PC-9 (cell line): ENCODE results near the gene NOL9. TPM values are rescaled to one million over a fixed set of nuclear protein-coding genes. Genes with fewer than 3 reads are reported as not detected.

Source experiments
- BruUV-seq: library from RNA; stranded (reverse); fragments of 400-500 nt; replicated peaks from 2 replicates; lab custom pipeline; 2021; lab: Mats Ljungman, UMichigan
- CTCF ChIA-PET: fragments of 300-600 bp; sonication (Branson Sonifier 250); formaldehyde crosslinking; loops from one replicate; lab custom pipeline; 2022; ENCODE audit warnings: antibody characterized with exemption; lab: Charles Lee
- POLR2A ChIA-PET: fragments of 300-600 bp; sonication (Branson Sonifier 250); formaldehyde crosslinking; loops from one replicate; lab custom pipeline; 2022; ENCODE audit warnings: antibody characterized with exemption; ENCODE audit not compliant: unreplicated experiment; lab: Charles Lee
- DNase-seq, 2 experiments: peaks; one replicate each; pipeline versions ENCODE4 v3.0.0 to v3.0.0-alpha.2; 2015 to 2022; ENCODE audit warnings: mixed read lengths in 1 of 2
- H2AFZ ChIP-seq: fragments of 200-600 bp; sonication (generic); 2 replicates; pipeline ENCODE4 v1.8.1; 2017; ENCODE audit warnings: antibody characterized with exemption
- H3F3A ChIP-seq: fragments of 200-600 bp; sonication (generic); 2 replicates; pipeline ENCODE4 v1.8.1; 2017; ENCODE audit warnings: antibody characterized with exemption, mild to moderate bottlenecking, low read depth; ENCODE audit not compliant: insufficient read depth
- H3K27ac ChIP-seq: fragments of 200-600 bp; sonication (generic); 2 replicates; pipeline ENCODE4 v1.6.1; 2016; ENCODE audit warnings: mixed run types
- H3K27me3 ChIP-seq: fragments of 200-600 bp; sonication (generic); 2 replicates; pipeline ENCODE4 v1.6.1; 2016; ENCODE audit warnings: low read depth, mixed run types; ENCODE audit not compliant: insufficient read depth
- H3K36me3 ChIP-seq: fragments of 200-600 bp; sonication (generic); 2 replicates; pipeline ENCODE4 v1.6.1; 2016; ENCODE audit warnings: low read depth, mixed run types
- H3K4me1 ChIP-seq: fragments of 200-600 bp; sonication (generic); replicated peaks from 2 replicates; pipeline ENCODE4 v1.6.1; 2016; ENCODE audit warnings: mixed run types; ENCODE audit not compliant: insufficient read depth
- H3K4me2 ChIP-seq: fragments of 200-600 bp; sonication (generic); 2 replicates; pipeline ENCODE4 v1.6.1; 2017; ENCODE audit warnings: mixed run types
- H3K4me3 ChIP-seq: fragments of 200-600 bp; sonication (generic); 2 replicates; pipeline ENCODE4 v1.6.1; 2016; ENCODE audit warnings: mixed run types
- H3K79me2 ChIP-seq: fragments of 200-600 bp; sonication (generic); 2 replicates; pipeline ENCODE4 v1.6.1; 2017; ENCODE audit warnings: low read depth, mixed run types
- H3K9me2 ChIP-seq: fragments of 200-600 bp; sonication (generic); 2 replicates; pipeline ENCODE4 v1.8.1; 2017; ENCODE audit warnings: mild to moderate bottlenecking; ENCODE audit not compliant: insufficient read depth
- H3K9me3 ChIP-seq: fragments of 200-600 bp; sonication (generic); 2 replicates; pipeline ENCODE4 v1.8.1; 2016; ENCODE audit warnings: low read depth; ENCODE audit not compliant: insufficient read depth
- H4K20me1 ChIP-seq: fragments of 200-600 bp; sonication (generic); 2 replicates; pipeline ENCODE4 v1.8.1; 2017; ENCODE audit not compliant: insufficient read depth
- CTCF ChIP-seq: fragments of 200-600 bp; sonication (generic); conservative IDR thresholded peaks from 2 replicates; pipeline ENCODE4 v1.6.1; 2017; ENCODE audit warnings: mixed run types, antibody characterized with exemption, mild to moderate bottlenecking, moderate library complexity
- EZH2 ChIP-seq: fragments of 200-600 bp; sonication (generic); IDR thresholded peaks from 2 replicates; pipeline ENCODE4 v1.8.0; 2017; ENCODE audit warnings: antibody characterized with exemption, low read depth
- intact Hi-C: fragments of 100-400 bp; cut with micrococcal nuclease; formaldehyde crosslinking; loops from one replicate; pipeline ENCODE4 v1.10.0; 2022; ENCODE audit not compliant: unreplicated experiment
- total RNA-seq: library from RNA; stranded (reverse); gene quantifications from 2 replicates; pipeline ENCODE4 v1.2.3, GENCODE V29; 2021

The NOL9 gene
- total RNA-seq, 1 experiment from 2014 or later, result 28.4 TPM

GRCh38 chr1:6592865-6593593, 38.7 kb upstream of the NOL9 start:
- Histone ChIP-seq H3K36me3 (no peaks in the 10 kb centered on the region), H3K4me2 (no peak overlapping the region), H3F3A (no peaks in the 10 kb centered on the region; the same call in 1 of the 2 replicates), H3K27me3 (no peaks in the 10 kb centered on the region), H3K9me3 (no peaks in the 10 kb centered on the region), H3K79me2 (peaks cover 16% of the 10 kb centered on the region; the same call in 1 of the 2 replicates), H2AFZ (no peak overlapping the region), H3K4me3 (no peak overlapping the region), H4K20me1 (no peaks in the 10 kb centered on the region; the same call in 1 of the 2 replicates), H3K27ac (no peak overlapping the region), H3K9me2 (no peaks in the 10 kb centered on the region), H3K4me1 (no peaks in the 10 kb centered on the region)
- intact Hi-C loops, result no loop called here
- ChIA-PET POLR2A (interaction anchor here (0.6 kb wide), 1 partner anchor 13 kb away, joined by 8 read pairs; the partner anchor contains the start of gene ZBTB48), CTCF (no interaction called here)
- DNase-seq, result no peak
- TF ChIP-seq CTCF (no peak), EZH2 (no peak)
- BruUV-seq, result no TSS peak

GRCh38 chr1:6592441-6592840, 38.1 kb upstream of the NOL9 start:
- BruUV-seq, result no TSS peak
- Histone ChIP-seq H3K9me3 (no peaks in the 10 kb centered on the region), H3K9me2 (no peaks in the 10 kb centered on the region), H3K36me3 (no peaks in the 10 kb centered on the region), H3F3A (no peaks in the 10 kb centered on the region; the same call in 1 of the 2 replicates), H3K27ac (no peak overlapping the region), H3K79me2 (peaks cover 10% of the 10 kb centered on the region; the same call in 1 of the 2 replicates), H4K20me1 (no peaks in the 10 kb centered on the region), H3K4me2 (no peak overlapping the region), H3K27me3 (no peaks in the 10 kb centered on the region), H3K4me3 (no peak overlapping the region), H2AFZ (no peak overlapping the region), H3K4me1 (no peaks in the 10 kb centered on the region)
- ChIA-PET CTCF (no interaction called here), POLR2A (interaction anchor here (0.6 kb wide), 1 partner anchor 13 kb away, joined by 8 read pairs; the partner anchor contains the start of gene ZBTB48)
- DNase-seq, result no peak
- intact Hi-C loops, result no loop called here
- no peak for TF ChIP-seq CTCF
- TF ChIP-seq EZH2, result no peak

GRCh38 chr1:6591644-6592043, 37.3 kb upstream of the NOL9 start:
- 0 out of 2 replicates have a peak, but pooled peaks cover 7% of the 10 kb centered on the region for H3K79me2 ChIP-seq
- H4K20me1 ChIP-seq, result no peaks in the 10 kb centered on the region
- BruUV-seq, result no TSS peak

More at GRCh38 chr1:6591644-6592043, 37.3 kb upstream of the NOL9 start:
- Histone ChIP-seq H3K4me1 (no peaks in the 10 kb centered on the region), H2AFZ (no peak overlapping the region), H3K9me2 (no peaks in the 10 kb centered on the region), H3K27ac (no peak overlapping the region), H3K27me3 (no peaks in the 10 kb centered on the region), H3K36me3 (no peaks in the 10 kb centered on the region), H3K9me3 (no peaks in the 10 kb centered on the region), H3F3A (no peaks in the 10 kb centered on the region; the same call in 1 of the 2 replicates), H3K4me3 (no peak overlapping the region), H3K4me2 (no peak overlapping the region)
- DNase-seq, result no peak
- intact Hi-C loops, result no loop called here
- POLR2A ChIA-PET, result no interaction called here
- CTCF ChIA-PET, result no interaction called here
- no peak for TF ChIP-seq EZH2
- no peak for TF ChIP-seq CTCF
